Liver (tissue), 9 donors: ENCODE measurements around the gene SERTAD2. TPM values are rescaled to one million over a fixed set of nuclear protein-coding genes. Genes with fewer than 3 reads are reported as not detected.

Experiments used
- DNase-seq: peaks from one replicate; pipeline ENCODE4 v3.0.0-alpha.2; 2017; ENCODE audit warnings: low spot score
- H3K27ac ChIP-seq, 2 donors: one replicate each; pipeline ENCODE4 v1.7.0; 2013; ENCODE audit warnings: inconsistent platforms in 2 of 2, low read length in 2 of 2, control low read depth in 1 of 2, low read depth in 1 of 2, mild to moderate bottlenecking in 1 of 2
- H3K27me3 ChIP-seq, 4 donors: one replicate each; pipeline versions ENCODE4 v1.6.1 to v1.7.0; 2013; ENCODE audit warnings: low read length in 3 of 4, inconsistent platforms in 1 of 4, mild to moderate bottlenecking in 1 of 4, moderate library complexity in 1 of 4; ENCODE audit not compliant: control insufficient read depth in 4 of 4, insufficient read depth in 4 of 4
- H3K36me3 ChIP-seq, 4 donors: one replicate each; pipeline versions ENCODE4 v1.6.1 to v1.7.0; 2013; ENCODE audit warnings: low read length in 3 of 4, mild to moderate bottlenecking in 3 of 4, low read depth in 1 of 4, moderate library complexity in 1 of 4; ENCODE audit not compliant: control insufficient read depth in 4 of 4, insufficient read depth in 3 of 4
- H3K4me1 ChIP-seq, 4 donors: one replicate each; pipeline versions ENCODE4 v1.6.1 to v1.7.0; 2013; ENCODE audit warnings: low read length in 3 of 4, mild to moderate bottlenecking in 3 of 4, moderate library complexity in 1 of 4; ENCODE audit not compliant: control insufficient read depth in 4 of 4, insufficient read depth in 4 of 4
- H3K4me3 ChIP-seq, 3 donors: one replicate each; pipeline versions ENCODE4 v1.6.1 to v1.7.0; 2013; ENCODE audit warnings: low read length in 3 of 3, control low read depth in 1 of 3, low read depth in 1 of 3, mild to moderate bottlenecking in 1 of 3
- H3K9ac ChIP-seq, 2 donors: one replicate each; pipeline ENCODE4 v1.7.0; 2013; ENCODE audit warnings: low read length in 2 of 2, mild to moderate bottlenecking in 2 of 2, moderate library complexity in 2 of 2, control low read depth in 1 of 2, low read depth in 1 of 2
- H3K9me3 ChIP-seq, 4 donors: one replicate each; pipeline versions ENCODE4 v1.6.1 to v1.7.0; 2013; ENCODE audit warnings: low read length in 3 of 4; ENCODE audit not compliant: control insufficient read depth in 4 of 4
- EGR1 ChIP-seq, 2 donors: IDR thresholded peaks; 2 replicates each; pipeline ENCODE4 v1.6.1; 2016 to 2018; ENCODE audit warnings: antibody characterized with exemption in 2 of 2, low read depth in 2 of 2
- FOXA1 ChIP-seq: IDR thresholded peaks from 2 replicates; pipeline ENCODE4 v1.6.1; 2016; ENCODE audit warnings: antibody characterized with exemption
- FOXA2 ChIP-seq: IDR thresholded peaks from 2 replicates; pipeline ENCODE4 v1.6.1; 2016; ENCODE audit warnings: antibody characterized with exemption
- GABPA ChIP-seq, 2 donors: IDR thresholded peaks in 1 of 2; conservative IDR thresholded peaks in 1 of 2; 2 replicates each; pipeline ENCODE4 v1.6.1; 2016; ENCODE audit warnings: antibody characterized with exemption in 2 of 2, mild to moderate bottlenecking in 1 of 2, moderate library complexity in 1 of 2
- HNF4A ChIP-seq, 2 donors: conservative IDR thresholded peaks; 2 replicates each; pipeline ENCODE4 v1.6.1; 2016; ENCODE audit warnings: antibody characterized with exemption in 2 of 2, mild to moderate bottlenecking in 2 of 2
- HNF4G ChIP-seq: IDR thresholded peaks from 2 replicates; pipeline ENCODE4 v1.6.1; 2016; ENCODE audit warnings: antibody characterized with exemption
- NR2F2 ChIP-seq: IDR thresholded peaks from 2 replicates; pipeline ENCODE4 v1.6.1; 2016; ENCODE audit warnings: antibody characterized with exemption
- RAD21 ChIP-seq, 2 donors: IDR thresholded peaks; 2 replicates each; pipeline ENCODE4 v1.6.1; 2016; ENCODE audit warnings: antibody characterized with exemption in 2 of 2, mild to moderate bottlenecking in 2 of 2
- RXRA ChIP-seq, 2 donors: IDR thresholded peaks; 2 replicates each; pipeline ENCODE4 v1.6.1; 2017 to 2018; ENCODE audit warnings: antibody characterized with exemption in 2 of 2, mild to moderate bottlenecking in 1 of 2
- SP1 ChIP-seq: IDR thresholded peaks from 2 replicates; pipeline ENCODE4 v1.6.1; 2018; ENCODE audit warnings: antibody characterized with exemption, mild to moderate bottlenecking
- TAF1 ChIP-seq: conservative IDR thresholded peaks from 2 replicates; pipeline ENCODE4 v1.6.1; 2016; ENCODE audit warnings: antibody characterized with exemption, mild to moderate bottlenecking
- YY1 ChIP-seq: IDR thresholded peaks from 2 replicates; pipeline ENCODE4 v1.6.1; 2016; ENCODE audit warnings: antibody characterized with exemption, mild to moderate bottlenecking
- WGBS: extraction: QIAGEN DNeasy Blood & Tissue Kit; methylation state at CpG from one replicate; pipeline ENCODE4 v1.1.7; 2013; 5-methylcytosine and 5-hydroxymethylcytosine counted together
- polyA plus RNA-seq, 2 donors: library from polyadenylated mRNA; stranded (reverse) in 1 of 2; unstranded in 1 of 2; fragments of 200-250 nt in 1 of 2; fragments of >200 nt in 1 of 2; fragmentation: Nextera tagmentation in 1 of 2; extraction: Ambion mirVana in 1 of 2; gene quantifications; one replicate each; pipeline versions ENCODE4 v1.2.1 to v1.2.3, GENCODE V29; 2013 to 2015
- total RNA-seq, 2 donors: library from RNA; depleted of rRNA; stranded (reverse); fragments of >200 nt; gene quantifications; one replicate each; pipeline ENCODE4 v1.2.3, GENCODE V29; 2014
- TF ChIP-seq, protein P1 (sequence below): IDR thresholded peaks from 2 replicates; pipeline ENCODE4 v1.6.1; 2016; ENCODE audit warnings: antibody characterized with exemption
- TF ChIP-seq, protein P2 (sequence below): fragments of 150-350 bp; IDR thresholded peaks from 2 replicates; pipeline ENCODE4 v1.5.1; 2017; ENCODE audit warnings: improper control_type of control experiment, low read depth, low read length; ENCODE audit not compliant: missing input control
- TF ChIP-seq, protein P3 (sequence below): IDR thresholded peaks from 2 replicates; pipeline ENCODE4 v1.6.1; 2016; ENCODE audit warnings: antibody characterized with exemption, mild to moderate bottlenecking
- TF ChIP-seq, protein P4 (sequence below): IDR thresholded peaks from 2 replicates; pipeline ENCODE4 v1.6.1; 2016; ENCODE audit warnings: antibody characterized with exemption
- TF ChIP-seq, protein P5 (sequence below): IDR thresholded peaks from 2 replicates; pipeline ENCODE4 v1.6.1; 2016; ENCODE audit warnings: antibody characterized with exemption
- donor health status: healthy.
- donor health status: healthy.
- donor health status: healthy.
- donor health status: healthy.
- donor health status: healthy.

Gene SERTAD2
- total and polyA plus RNA-seq, 4 donors: 5.1 to 13.3 (median 6.4) TPM

DNA sequence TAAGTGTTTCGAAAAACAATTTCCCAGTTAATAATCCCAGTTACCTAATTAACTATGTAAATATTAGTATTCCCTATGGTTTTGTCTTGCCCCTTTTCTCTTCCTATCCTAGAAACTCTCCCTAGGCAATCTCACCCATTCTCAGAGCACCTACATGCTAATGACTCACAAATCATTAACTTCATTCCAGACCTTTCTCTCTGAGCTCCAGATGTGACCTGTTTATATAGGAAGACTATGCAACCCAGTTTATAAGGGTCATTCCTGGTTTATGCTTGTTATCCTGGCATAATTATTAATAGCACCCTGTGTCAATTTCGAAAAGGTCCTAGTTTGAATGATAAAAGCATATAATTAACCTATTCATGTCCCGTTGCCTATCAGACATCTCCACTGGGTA is 14.8 kb upstream of the SERTAD2 start:
- Histone ChIP-seq H3K27me3 (no peaks in the 10 kb centered on the region), H3K4me3 (no peak overlapping the region), H3K4me1 (no peaks in the 10 kb centered on the region), H3K27ac (no peak overlapping the region), H3K9me3 (no peaks in the 10 kb centered on the region), H3K9ac (no peak overlapping the region), H3K36me3 (no peaks in the 10 kb centered on the region)
- WGBS: 92% methylated on average over 3 of the region's 3 CpGs
- DNase-seq: no peak
- TF ChIP-seq, protein P1, sequence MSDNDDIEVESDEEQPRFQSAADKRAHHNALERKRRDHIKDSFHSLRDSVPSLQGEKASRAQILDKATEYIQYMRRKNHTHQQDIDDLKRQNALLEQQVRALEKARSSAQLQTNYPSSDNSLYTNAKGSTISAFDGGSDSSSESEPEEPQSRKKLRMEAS: no peak
- TF ChIP-seq, protein P2, sequence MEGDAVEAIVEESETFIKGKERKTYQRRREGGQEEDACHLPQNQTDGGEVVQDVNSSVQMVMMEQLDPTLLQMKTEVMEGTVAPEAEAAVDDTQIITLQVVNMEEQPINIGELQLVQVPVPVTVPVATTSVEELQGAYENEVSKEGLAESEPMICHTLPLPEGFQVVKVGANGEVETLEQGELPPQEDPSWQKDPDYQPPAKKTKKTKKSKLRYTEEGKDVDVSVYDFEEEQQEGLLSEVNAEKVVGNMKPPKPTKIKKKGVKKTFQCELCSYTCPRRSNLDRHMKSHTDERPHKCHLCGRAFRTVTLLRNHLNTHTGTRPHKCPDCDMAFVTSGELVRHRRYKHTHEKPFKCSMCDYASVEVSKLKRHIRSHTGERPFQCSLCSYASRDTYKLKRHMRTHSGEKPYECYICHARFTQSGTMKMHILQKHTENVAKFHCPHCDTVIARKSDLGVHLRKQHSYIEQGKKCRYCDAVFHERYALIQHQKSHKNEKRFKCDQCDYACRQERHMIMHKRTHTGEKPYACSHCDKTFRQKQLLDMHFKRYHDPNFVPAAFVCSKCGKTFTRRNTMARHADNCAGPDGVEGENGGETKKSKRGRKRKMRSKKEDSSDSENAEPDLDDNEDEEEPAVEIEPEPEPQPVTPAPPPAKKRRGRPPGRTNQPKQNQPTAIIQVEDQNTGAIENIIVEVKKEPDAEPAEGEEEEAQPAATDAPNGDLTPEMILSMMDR: no peak
- TF ChIP-seq RAD21 (IDR thresholded peaks at IDR 0.05) (no peak), EGR1 (IDR thresholded peaks at IDR 0.05; ENCODE audit: low read depth in 2 of 2) (no peak), SP1 (no peak), YY1 (no peak), NR2F2 (no peak), FOXA1 (no peak), TAF1 (no peak), RXRA (IDR thresholded peaks at IDR 0.05) (no peak), HNF4A (conservative IDR thresholded peaks at IDR 0.05) (no peak), GABPA (IDR thresholded peaks at IDR 0.05 in 1 of 2, conservative IDR thresholded peaks at IDR 0.05 in 1 of 2) (no peak), HNF4G (no peak)
- TF ChIP-seq, protein P3, sequence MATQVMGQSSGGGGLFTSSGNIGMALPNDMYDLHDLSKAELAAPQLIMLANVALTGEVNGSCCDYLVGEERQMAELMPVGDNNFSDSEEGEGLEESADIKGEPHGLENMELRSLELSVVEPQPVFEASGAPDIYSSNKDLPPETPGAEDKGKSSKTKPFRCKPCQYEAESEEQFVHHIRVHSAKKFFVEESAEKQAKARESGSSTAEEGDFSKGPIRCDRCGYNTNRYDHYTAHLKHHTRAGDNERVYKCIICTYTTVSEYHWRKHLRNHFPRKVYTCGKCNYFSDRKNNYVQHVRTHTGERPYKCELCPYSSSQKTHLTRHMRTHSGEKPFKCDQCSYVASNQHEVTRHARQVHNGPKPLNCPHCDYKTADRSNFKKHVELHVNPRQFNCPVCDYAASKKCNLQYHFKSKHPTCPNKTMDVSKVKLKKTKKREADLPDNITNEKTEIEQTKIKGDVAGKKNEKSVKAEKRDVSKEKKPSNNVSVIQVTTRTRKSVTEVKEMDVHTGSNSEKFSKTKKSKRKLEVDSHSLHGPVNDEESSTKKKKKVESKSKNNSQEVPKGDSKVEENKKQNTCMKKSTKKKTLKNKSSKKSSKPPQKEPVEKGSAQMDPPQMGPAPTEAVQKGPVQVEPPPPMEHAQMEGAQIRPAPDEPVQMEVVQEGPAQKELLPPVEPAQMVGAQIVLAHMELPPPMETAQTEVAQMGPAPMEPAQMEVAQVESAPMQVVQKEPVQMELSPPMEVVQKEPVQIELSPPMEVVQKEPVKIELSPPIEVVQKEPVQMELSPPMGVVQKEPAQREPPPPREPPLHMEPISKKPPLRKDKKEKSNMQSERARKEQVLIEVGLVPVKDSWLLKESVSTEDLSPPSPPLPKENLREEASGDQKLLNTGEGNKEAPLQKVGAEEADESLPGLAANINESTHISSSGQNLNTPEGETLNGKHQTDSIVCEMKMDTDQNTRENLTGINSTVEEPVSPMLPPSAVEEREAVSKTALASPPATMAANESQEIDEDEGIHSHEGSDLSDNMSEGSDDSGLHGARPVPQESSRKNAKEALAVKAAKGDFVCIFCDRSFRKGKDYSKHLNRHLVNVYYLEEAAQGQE: no peak
- TF ChIP-seq, protein P4, sequence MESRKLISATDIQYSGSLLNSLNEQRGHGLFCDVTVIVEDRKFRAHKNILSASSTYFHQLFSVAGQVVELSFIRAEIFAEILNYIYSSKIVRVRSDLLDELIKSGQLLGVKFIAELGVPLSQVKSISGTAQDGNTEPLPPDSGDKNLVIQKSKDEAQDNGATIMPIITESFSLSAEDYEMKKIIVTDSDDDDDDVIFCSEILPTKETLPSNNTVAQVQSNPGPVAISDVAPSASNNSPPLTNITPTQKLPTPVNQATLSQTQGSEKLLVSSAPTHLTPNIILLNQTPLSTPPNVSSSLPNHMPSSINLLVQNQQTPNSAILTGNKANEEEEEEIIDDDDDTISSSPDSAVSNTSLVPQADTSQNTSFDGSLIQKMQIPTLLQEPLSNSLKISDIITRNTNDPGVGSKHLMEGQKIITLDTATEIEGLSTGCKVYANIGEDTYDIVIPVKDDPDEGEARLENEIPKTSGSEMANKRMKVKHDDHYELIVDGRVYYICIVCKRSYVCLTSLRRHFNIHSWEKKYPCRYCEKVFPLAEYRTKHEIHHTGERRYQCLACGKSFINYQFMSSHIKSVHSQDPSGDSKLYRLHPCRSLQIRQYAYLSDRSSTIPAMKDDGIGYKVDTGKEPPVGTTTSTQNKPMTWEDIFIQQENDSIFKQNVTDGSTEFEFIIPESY: no peak

DNA sequence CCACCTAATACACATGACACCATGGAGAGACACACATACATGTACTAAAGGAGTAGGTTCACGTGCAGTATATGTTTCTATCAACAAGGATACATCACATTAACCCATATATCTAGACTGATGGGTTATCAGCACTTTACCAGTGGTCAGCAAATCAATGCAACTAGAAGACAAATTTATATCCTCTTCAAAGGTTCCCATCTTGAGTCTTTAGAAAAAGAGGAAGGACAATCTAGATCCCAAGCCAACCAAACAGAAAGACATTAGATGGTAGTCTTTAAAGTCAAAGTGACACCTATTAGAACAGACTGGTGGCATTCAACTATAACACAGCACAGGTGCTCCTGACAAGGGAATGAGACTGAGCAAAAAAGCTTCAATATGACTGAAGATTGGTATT is 13.8 kb upstream of the SERTAD2 start:
- Histone ChIP-seq H3K9me3 (no peaks in the 10 kb centered on the region), H3K4me1 (no peaks in the 10 kb centered on the region), H3K9ac (no peak overlapping the region), H3K27me3 (no peaks in the 10 kb centered on the region), H3K36me3 (no peaks in the 10 kb centered on the region), H3K4me3 (no peak overlapping the region), H3K27ac (no peak overlapping the region)
- TF ChIP-seq, protein P5, sequence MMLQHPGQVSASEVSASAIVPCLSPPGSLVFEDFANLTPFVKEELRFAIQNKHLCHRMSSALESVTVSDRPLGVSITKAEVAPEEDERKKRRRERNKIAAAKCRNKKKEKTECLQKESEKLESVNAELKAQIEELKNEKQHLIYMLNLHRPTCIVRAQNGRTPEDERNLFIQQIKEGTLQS: no peak
- TF ChIP-seq FOXA2 (no peak), YY1 (no peak)
- TF ChIP-seq, protein P3: peak; percentile 80
- TF ChIP-seq, protein P1: no peak
- DNase-seq: no peak
- WGBS: 93% methylated on average over 1 of the region's 1 CpG
